Measurements from ENCODE around the gene EMX2.
"Not testable (repeated sequence)": the region's sequence is repeated elsewhere in the genome, so short reads cannot be mapped to it uniquely, and the experiment has no call there.

EMX2 gene

GRCh38 chr10:117562896-117563737 is 20.6 kb downstream of the EMX2 start:
- DNase-seq: no peak

- no peak for DNase-seq
Measured at GRCh38 chr10:117563780-117564179, 21.2 kb downstream of the EMX2 start.

- DNase-seq: no peak
Measured at GRCh38 chr10:117565068-117565467, 22.5 kb downstream of the EMX2 start.

- no peak for DNase-seq
Measured at GRCh38 chr10:117568334-117568733, 25.8 kb downstream of the EMX2 start.

GRCh38 chr10:117569610-117570390 is 27.3 kb downstream of the EMX2 start:
- no peak for DNase-seq

- no peak for DNase-seq
Measured at GRCh38 chr10:117570880-117571279, 28.3 kb downstream of the EMX2 start.

GRCh38 chr10:117574498-117575146 is 32.1 kb downstream of the EMX2 start:
- DNase-seq: no peak

- no peak for DNase-seq
Measured at GRCh38 chr10:117578490-117578889, 35.9 kb downstream of the EMX2 start.

GRCh38 chr10:117578999-117579590 is 36.5 kb downstream of the EMX2 start:
- DNase-seq: no peak

- no peak for DNase-seq
Measured at GRCh38 chr10:117581961-117582360, 39.4 kb downstream of the EMX2 start.

GRCh38 chr10:117584831-117585230 is 42.3 kb downstream of the EMX2 start:
- DNase-seq: not testable (repeated sequence)

- no peak for DNase-seq
Measured at GRCh38 chr10:117587036-117587435, 44.5 kb downstream of the EMX2 start.

- DNase-seq: no peak
Measured at GRCh38 chr10:117590101-117590875, 47.7 kb downstream of the EMX2 start.

- no peak for DNase-seq
Measured at GRCh38 chr10:117591043-117591442, 48.5 kb downstream of the EMX2 start.

GRCh38 chr10:117594722-117595121 is 52.2 kb downstream of the EMX2 start:
- DNase-seq: no peak

- no peak for DNase-seq
Measured at GRCh38 chr10:117596706-117597105, 54.2 kb downstream of the EMX2 start.

GRCh38 chr10:117597216-117597615 is 54.7 kb downstream of the EMX2 start:
- no peak for DNase-seq

All from NCI-H774 (cell line).